ENCODE measurements around the gene CD247.

CD247 gene

DNA sequence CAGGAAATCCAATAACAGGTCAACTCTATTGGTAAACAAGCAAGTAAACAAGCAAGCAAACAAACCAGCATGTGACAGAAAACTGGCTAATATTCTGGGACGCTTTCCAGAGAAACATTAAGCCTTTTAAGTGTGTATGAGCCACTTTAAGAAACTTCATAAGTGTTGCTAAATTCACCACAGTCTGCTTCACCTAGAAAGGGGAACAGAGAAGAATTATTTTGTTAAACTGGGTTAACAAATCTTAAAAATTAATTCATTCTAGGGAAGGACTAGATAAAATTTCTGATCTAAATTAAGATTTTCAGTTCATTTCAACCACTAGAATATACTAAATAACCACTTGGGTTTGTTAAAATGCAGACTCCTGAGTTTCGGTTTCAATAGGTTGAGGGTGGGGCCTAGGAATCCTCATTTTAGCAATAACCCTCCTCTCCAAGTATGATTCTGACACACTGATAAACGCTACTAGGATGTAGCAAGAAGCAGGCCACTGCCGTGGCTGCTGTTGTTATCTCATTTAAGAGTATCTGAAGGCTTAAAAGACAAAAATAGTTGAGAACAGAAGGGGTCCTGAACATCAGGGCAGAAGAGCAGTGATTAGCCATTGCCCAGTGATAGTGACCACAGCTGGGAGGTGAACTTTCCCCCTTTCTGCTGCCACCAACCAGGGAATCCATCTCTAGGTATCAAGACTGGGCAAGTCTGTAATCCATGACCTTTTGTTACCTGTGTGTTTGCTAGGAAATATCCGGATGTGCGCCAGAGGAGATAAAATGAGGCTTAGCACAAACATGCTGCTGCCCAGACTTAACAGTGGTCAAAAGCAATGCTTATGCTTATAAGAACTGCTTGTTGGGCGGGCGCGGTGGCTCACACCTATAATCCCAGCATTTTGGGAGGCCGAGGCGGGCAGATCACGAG lies 24.0 kb upstream of the CD247 start:
- DNase-seq, result no peak

GRCh38 chr1:167541610-167542009 lies 23.3 kb upstream of the CD247 start:
- no peak for DNase-seq

- DNase-seq, result no peak
Measured at GRCh38 chr1:167541003-167541402, 22.7 kb upstream of the CD247 start.

DNA sequence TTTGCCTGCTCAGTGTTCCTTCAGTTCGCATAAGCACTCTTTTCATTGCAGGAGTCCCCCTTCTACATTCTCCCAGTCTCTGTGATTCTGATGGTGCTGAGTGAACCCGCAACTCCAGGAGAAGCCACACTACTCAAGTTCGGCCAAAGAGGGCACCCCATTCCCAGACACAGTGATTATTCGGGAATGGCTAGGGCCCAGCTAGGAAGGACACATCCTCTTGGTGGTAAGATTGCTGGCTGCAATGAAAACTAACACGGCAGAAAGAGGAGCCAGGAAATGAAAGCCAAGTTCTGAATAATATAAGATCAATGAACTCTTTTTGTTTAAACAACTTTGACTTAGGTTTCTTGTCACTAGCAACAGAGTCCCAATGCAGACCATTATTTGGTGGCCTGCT lies 20.3 kb upstream of the CD247 start:
- DNase-seq, result no peak

GRCh38 chr1:167533851-167534300 lies 15.5 kb upstream of the CD247 start:
- peak; percentile 60 for DNase-seq

DNA sequence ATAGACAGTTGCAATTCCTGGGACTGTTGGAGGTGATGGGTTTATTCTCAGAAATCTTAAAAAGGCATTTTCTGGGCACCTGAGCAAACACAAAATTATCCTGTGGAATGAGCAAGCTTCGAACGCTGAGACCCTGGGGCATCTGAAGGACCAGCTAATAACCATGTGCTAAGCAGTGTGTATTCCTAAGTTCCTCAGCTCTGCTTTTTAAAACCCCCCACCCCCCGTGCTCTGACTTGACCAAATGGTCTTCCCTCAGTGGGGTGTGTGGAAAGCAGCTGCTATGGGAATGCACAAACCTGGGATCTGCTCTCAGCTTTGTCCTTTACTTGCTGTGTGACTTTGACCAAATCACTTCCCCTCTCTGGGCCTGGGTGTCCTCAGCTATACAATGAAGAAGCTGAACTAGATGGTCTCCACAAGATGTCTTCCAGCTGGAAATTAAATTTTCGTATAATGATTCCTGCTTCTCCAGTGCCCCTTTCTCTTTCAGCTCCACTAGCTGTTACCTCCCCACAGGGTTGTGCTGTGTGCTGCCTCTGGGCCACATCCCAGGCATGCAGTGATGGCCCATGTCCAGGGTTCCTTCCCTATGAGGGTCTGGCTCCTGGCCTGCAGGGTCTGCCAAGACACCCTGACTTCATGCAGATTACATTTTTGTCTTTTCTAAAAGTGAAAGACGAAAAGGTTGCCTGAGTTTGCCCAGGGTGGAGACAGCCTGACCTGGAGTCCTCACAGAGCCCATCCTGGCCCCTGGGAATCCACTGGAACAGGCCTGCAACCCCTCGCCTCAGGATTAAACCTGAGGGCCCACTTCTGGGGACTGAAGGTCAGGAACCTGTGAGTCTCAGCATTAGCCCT lies 14.9 kb upstream of the CD247 start:
- no peak for DNase-seq

GRCh38 chr1:167532375-167532774 lies 14.0 kb upstream of the CD247 start:
- DNase-seq, result no peak

DNA sequence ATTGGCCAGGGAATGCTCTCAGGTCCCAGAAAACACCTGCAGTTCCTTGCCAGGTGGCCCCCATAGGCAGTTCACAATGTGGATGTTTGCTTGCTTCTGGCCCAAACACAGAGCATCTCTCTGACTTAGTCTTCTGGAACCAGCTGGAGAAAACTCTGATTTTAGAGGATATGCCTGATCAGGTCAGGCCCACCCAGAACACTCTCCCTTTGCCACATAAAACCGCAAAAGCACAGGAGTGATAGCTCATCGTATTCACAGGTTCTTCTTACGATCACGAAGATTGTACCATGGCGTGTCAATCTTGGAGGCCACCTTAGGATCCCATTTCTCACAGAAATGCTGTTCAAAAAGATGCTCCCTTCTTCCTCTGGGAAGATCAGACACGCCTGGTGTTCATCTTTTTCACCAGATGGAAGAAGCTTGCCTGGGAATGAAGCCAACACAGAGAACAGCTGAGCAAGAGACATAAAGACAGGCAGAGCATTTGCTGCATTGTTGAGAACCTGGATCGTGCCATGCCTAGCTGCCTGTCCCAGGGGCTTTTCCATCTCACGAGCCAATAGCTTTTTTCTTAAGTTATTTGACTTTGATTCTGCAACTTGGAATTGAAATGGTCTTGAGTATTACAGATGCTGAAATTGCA lies 11.6 kb upstream of the CD247 start:
- DNase-seq, result no peak

DNA sequence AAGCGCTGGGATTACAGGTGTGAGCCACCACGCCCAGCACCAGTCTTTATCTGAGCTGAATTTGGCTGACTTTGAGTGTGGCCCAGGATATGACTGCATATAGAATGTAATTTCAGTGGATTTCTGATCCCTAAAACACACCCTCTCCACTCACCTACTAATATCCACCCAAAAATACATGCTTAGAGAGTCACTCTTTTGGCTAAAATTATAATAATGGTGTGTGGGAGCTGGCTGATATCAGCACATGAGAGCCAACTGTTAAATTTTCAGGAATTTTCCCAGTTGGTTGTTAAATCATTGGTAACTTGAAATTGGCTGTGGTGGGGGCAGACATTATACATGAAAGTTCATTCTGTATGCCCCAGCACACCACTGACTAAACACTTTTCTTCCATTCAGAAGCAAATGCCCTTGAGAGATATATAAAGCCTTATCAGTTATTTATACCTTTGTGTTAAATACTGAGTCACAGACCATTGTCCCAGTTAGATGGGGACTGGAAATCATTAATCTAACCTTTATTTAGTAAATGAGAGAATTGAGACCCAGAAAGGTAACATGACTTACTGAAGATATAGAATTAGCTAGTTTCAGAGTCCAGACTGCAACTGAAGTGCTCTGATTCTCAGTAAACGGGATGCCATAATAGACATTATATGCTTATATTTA lies 9.9 kb upstream of the CD247 start:
- no peak for DNase-seq

- DNase-seq, result no peak
Measured at GRCh38 chr1:167526667-167527383, 8.5 kb upstream of the CD247 start.

DNA sequence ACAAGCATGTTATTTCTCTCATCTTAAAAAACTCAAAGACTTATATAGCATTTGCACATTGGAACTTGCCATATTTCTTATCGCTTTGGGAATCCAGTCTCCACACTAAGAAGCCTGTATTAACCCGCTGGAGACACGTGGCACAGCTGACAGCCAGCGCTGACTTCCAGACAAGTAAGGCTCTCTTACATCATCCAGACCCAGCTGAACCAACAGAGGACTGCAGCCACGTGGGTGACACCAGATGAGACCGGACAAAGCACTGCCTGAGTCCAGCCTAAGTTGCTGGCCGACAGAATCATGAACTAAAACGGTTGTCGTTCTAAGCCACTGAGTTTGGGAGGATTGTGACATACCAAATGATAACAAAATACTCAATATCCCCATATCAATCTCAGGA lies 6.3 kb upstream of the CD247 start:
- no peak for DNase-seq

DNA sequence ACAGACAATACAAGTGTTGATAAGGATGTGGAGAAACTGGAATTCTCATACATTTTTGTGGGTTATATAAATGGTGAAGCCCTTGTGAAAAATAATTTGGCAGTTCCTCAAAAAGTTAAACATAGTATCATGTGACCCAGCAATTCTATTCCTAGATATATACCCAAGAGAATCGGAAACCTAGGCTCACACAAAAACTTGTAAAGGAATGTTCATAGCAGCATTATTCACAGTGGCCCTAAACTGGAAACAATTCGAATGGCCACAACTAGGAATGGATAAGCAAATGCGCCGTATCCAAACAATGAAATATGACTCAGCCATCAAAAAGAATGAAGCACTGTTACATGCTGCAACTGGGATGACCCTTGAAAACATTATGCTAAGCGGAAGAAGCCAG lies 3.9 kb upstream of the CD247 start:
- no peak for DNase-seq

DNA sequence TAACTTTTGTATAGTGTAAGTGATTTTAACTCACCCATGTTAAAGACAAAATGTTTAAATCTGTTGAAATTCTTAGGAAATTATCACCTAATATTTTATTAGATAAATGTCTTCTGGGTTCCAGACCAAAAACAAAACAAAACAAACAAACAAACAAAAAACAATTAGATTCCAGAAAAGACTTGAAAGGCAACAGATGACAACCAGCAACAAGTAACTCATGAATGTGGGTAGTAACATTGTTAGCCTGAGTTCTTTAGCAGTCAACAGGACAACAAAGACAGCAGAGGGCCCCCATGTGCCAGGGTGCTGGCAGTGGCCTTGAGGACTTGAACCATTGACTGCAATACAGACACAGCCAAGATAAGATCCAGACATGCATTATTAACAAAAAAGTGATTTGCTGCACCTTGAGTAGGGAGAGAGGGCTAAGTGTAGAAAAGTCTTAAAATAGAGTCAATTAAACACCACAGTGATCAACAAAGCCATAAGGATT lies 2.4 kb upstream of the CD247 start:
- no peak for DNase-seq

- DNase-seq, result no peak
Measured at GRCh38 chr1:167517535-167518330, 596 bp downstream of the CD247 start.

GRCh38 chr1:167516404-167517388 lies 1.6 kb downstream of the CD247 start:
- DNase-seq, result no peak

- DNase-seq, result no peak
Measured at GRCh38 chr1:167515893-167516321, 2.4 kb downstream of the CD247 start.

- no peak for DNase-seq
Measured at GRCh38 chr1:167515461-167515860, 2.9 kb downstream of the CD247 start.

DNA sequence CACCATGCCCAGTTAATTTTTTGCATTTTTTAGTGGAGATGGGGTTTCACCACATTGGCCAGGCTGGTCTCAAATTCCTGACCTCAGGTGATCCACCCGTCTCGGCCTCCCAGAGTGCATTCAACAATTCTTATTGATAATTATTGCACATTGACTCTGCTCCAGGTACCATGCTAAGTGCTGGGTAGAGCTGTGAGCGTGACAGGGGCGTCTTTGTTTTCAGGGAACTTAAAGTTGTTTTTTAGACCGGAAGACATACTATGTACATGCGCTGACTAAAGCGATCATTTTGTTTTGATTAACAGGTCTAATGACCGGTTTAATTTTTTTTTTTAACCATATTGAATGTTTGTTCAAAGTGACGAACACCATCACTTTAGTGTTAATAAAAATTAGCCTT lies 4.0 kb downstream of the CD247 start:
- no peak for DNase-seq

DNA sequence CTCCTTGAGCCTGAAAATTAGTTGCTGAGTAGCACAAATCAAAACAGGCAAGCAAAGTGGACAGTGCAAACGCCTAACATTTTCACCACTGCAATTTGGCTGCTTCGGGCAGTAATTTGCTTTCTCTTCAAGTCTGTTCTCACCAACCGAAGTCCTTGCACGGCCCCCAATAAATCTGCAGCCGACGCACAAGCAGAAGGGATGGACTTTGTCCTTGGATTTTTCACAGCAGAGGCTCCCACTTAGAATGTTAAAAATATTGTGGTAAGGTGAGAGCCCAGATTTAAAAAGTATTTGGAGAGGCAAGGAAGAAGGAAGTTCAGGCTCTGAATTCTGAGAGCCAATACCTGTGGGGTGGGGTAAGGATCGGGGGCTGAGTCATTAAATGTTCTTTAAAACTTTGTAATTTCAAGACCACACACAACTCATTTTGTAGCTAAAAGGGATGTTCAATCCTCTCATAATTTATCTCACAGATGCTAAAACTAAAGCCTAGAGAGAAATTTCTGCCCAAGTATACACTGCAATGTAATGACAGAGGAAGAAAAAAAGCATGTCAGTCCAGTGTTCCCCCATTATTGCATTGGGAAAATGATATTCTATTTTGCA lies 6.2 kb downstream of the CD247 start:
- DNase-seq, result no peak

Data from right kidney (tissue), 1 donor.